Suppressor macrophage treated with lipopolysaccharide for 4 hours (primary cell): ENCODE results near the gene SLC35D2.

Experiments
- DNase-seq: peaks from one replicate; pipeline ENCODE4 v3.0.0-alpha.2; 2020

SLC35D2 gene

GRCh38 chr9:96304230-96304629 is 79.3 kb downstream of the SLC35D2 start:
- no peak for DNase-seq

- no peak for DNase-seq
These were observed 81.5 kb downstream of the SLC35D2 start, which contains the start of gene HSD17B3 for GRCh38 chr9:96302021-96302420. HSD17B3 (minus strand) TSS chr9:96302176; CDS start chr9:96302104, 72 bp downstream.

- DNase-seq = no peak
These were observed 83.7 kb downstream of the SLC35D2 start for GRCh38 chr9:96299823-96300222.

GRCh38 chr9:96294159-96294545 is 89.4 kb downstream of the SLC35D2 start:
- DNase-seq = no peak

GRCh38 chr9:96293498-96294158 is 89.9 kb downstream of the SLC35D2 start:
- DNase-seq = no peak

GRCh38 chr9:96289392-96289791 is 94.1 kb downstream of the SLC35D2 start:
- no peak for DNase-seq

GRCh38 chr9:96281641-96282040 is 101.9 kb downstream of the SLC35D2 start:
- no peak for DNase-seq

- DNase-seq = no peak
These were observed 103.6 kb downstream of the SLC35D2 start for GRCh38 chr9:96279932-96280331.

- no peak for DNase-seq
These were observed 108.6 kb downstream of the SLC35D2 start for GRCh38 chr9:96274939-96275338.
